Gastroesophageal sphincter (tissue), 4 donors: ENCODE measurements around the gene RANBP9. TPM values are rescaled to one million over a fixed set of nuclear protein-coding genes. Genes with fewer than 3 reads are reported as not detected.

ENCODE experiments used
- ATAC-seq: fragments of 150-250 bp; one replicate; pipeline ENCODE4 v1.9.1; 2016; ENCODE audit warnings: mild to moderate bottlenecking, moderate library complexity
- H3K27ac ChIP-seq, 4 donors: fragments of 200-600 bp; sonication (generic) in 3 of 4; 1 replicate in 3 of 4; 2 replicates in 1 of 4; pipeline ENCODE4 v1.5.1; 2016 to 2019
- H3K27me3 ChIP-seq: fragments of 200-600 bp; sonication (generic); one replicate; pipeline ENCODE4 v1.5.1; 2019
- H3K36me3 ChIP-seq, 2 donors: fragments of 200-600 bp; sonication (generic); one replicate each; pipeline ENCODE4 v1.5.1; 2019; ENCODE audit warnings: control low read depth in 1 of 2
- H3K4me1 ChIP-seq, 3 donors: fragments of 200-600 bp; sonication (generic); 1 replicate in 2 of 3; 2 replicates in 1 of 3; pipeline ENCODE4 v1.5.1; 2016 to 2019; ENCODE audit warnings: control low read depth in 2 of 3
- H3K4me3 ChIP-seq, 2 donors: fragments of 200-600 bp; sonication (generic); one replicate each; pipeline ENCODE4 v1.5.1; 2019; ENCODE audit warnings: mild to moderate bottlenecking in 1 of 2, moderate library complexity in 1 of 2
- H3K9me3 ChIP-seq, 3 donors: fragments of 200-600 bp; sonication (generic); one replicate each; pipeline ENCODE4 v1.5.1; 2017 to 2019; ENCODE audit warnings: control low read depth in 2 of 3
- CTCF ChIP-seq, 4 experiments: fragments of 200-600 bp in 2 of 4; fragments of 450-650 bp in 2 of 4; sonication (generic) in 1 of 4; IDR thresholded peaks; one replicate each; pipeline ENCODE4 v1.5.1; 2017 to 2019; ENCODE audit warnings: antibody characterized with exemption in 4 of 4, mild to moderate bottlenecking in 2 of 4, moderate library complexity in 2 of 4
- EP300 ChIP-seq: sonication (generic); formaldehyde crosslinking; IDR thresholded peaks from one replicate; pipeline ENCODE4 v1.6.1; 2017; ENCODE audit warnings: antibody characterized with exemption, mild to moderate bottlenecking
- POLR2A ChIP-seq, 2 donors: fragments of 450-650 bp; IDR thresholded peaks; one replicate each; pipeline ENCODE4 v1.6.1; 2017; ENCODE audit warnings: antibody characterized with exemption in 2 of 2, mild to moderate bottlenecking in 2 of 2, moderate library complexity in 1 of 2
- POLR2AphosphoS5 ChIP-seq: sonication (generic); formaldehyde crosslinking; IDR thresholded peaks from one replicate; pipeline ENCODE4 v1.6.1; 2017; ENCODE audit warnings: antibody characterized with exemption
- WGBS, 2 donors: methylation state at CpG; one replicate each; pipeline ENCODE4 v1.1.5; 2018; ENCODE audit warnings: low coverage in 1 of 2; 5-methylcytosine and 5-hydroxymethylcytosine counted together
- total RNA-seq, 4 donors: library from RNA; depleted of rRNA; stranded (reverse); fragments of >200 nt; gene quantifications; one replicate each; pipeline ENCODE4 v1.1.0, GENCODE V29; 2016

Gene RANBP9
- total RNA-seq = 10 to 100 TPM; 39.1 to 59.9 (median 52.1) TPM

- ATAC-seq = peak; percentile 93
- peak; percentile 64 for TF ChIP-seq POLR2AphosphoS5
- peak in 2 of 4 experiments; percentile 0 to 31 for TF ChIP-seq CTCF (IDR thresholded peaks at IDR 0.05)
- TF ChIP-seq EP300 = no peak
- TF ChIP-seq POLR2A (IDR thresholded peaks at IDR 0.05) = peak; percentile 34 to 57
- Histone ChIP-seq H3K4me1 (peaks cover 0 to 30% (median 6%) of the 10 kb centered on the region in 3 donors), H3K4me3 (peak within 1 kb of the TSS; percentile 82 to 97), H3K27ac (peak within 1 kb of the TSS; percentile 92 to 97 (median 96)), H3K36me3 (no peaks in the 10 kb centered on the region), H3K27me3 (no peaks in the 10 kb centered on the region), H3K9me3 (no peaks in the 10 kb centered on the region)
- 0% methylated on average over 6 to 7 of the region's 102 CpGs for WGBS, 2 donors
Measured at GRCh38 chr6:13711733-13712598, at the start of gene RANBP9. RANBP9 (minus strand) TSS chr6:13711835; CDS start chr6:13711505, 330 bp downstream.

- Histone ChIP-seq H3K36me3 (no peaks in the 10 kb centered on the region), H3K27ac (peak overlapping the region; percentile 69 to 82 (median 76)), H3K4me3 (no peak overlapping the region), H3K9me3 (no peaks in the 10 kb centered on the region), H3K4me1 (peaks cover 20 to 42% (median 21%) of the 10 kb centered on the region in 3 donors), H3K27me3 (no peaks in the 10 kb centered on the region)
- 29% methylated on average over 9 of the region's 11 CpGs for WGBS, 2 donors
- no peak for TF ChIP-seq CTCF (IDR thresholded peaks at IDR 0.05)
- TF ChIP-seq POLR2A (IDR thresholded peaks at IDR 0.05) = no peak
- no peak for TF ChIP-seq EP300
- peak; percentile 90 for TF ChIP-seq POLR2AphosphoS5
- peak; percentile 85 for ATAC-seq
Measured at GRCh38 chr6:13760307-13761304, 49.0 kb upstream of the RANBP9 start.

- WGBS, 2 donors = 100% methylated on average over 1 of the region's 6 CpGs; no CpG with 5 or more reads in 1 of the 2 donors
- Histone ChIP-seq H3K4me1 (peaks cover 20 to 56% (median 21%) of the 10 kb centered on the region in 3 donors), H3K27ac (no peak overlapping the region), H3K9me3 (no peaks in the 10 kb centered on the region), H3K36me3 (no peaks in the 10 kb centered on the region), H3K27me3 (no peaks in the 10 kb centered on the region), H3K4me3 (no peak overlapping the region)
- TF ChIP-seq EP300 = no peak
- TF ChIP-seq POLR2A (IDR thresholded peaks at IDR 0.05) = no peak
- TF ChIP-seq POLR2AphosphoS5 = no peak
- no peak for TF ChIP-seq CTCF (IDR thresholded peaks at IDR 0.05)
- ATAC-seq = no peak
Measured at GRCh38 chr6:13759025-13759424, 47.4 kb upstream of the RANBP9 start.

- peak overlapping the region in 1 of 4 donors; percentile 4 for H3K27ac ChIP-seq
- H3K9me3 ChIP-seq = no peaks in the 10 kb centered on the region
- no peaks in the 10 kb centered on the region for H3K27me3 ChIP-seq
- H3K4me1 ChIP-seq = peaks cover 0 to 16% (median 0%) of the 10 kb centered on the region in 3 donors
- ATAC-seq = no peak
- no peaks in the 10 kb centered on the region for H3K36me3 ChIP-seq
- 90 to 100% methylated on average over 1 to 2 of the region's 2 CpGs for WGBS, 2 donors
- TF ChIP-seq POLR2AphosphoS5 = no peak
- TF ChIP-seq POLR2A (IDR thresholded peaks at IDR 0.05) = no peak
- no peak for TF ChIP-seq CTCF (IDR thresholded peaks at IDR 0.05)
- no peak for TF ChIP-seq EP300
- H3K4me3 ChIP-seq = no peak overlapping the region
Measured at GRCh38 chr6:13754644-13755043, 43.0 kb upstream of the RANBP9 start.
